Measurements from ENCODE around the gene ADAM15.

Gene ADAM15

GRCh38 chr1:155043301-155043702 lies 7.8 kb upstream of the ADAM15 start:
- no peaks in the 10 kb centered on the region for H3K9me3 ChIP-seq (ENCODE audit: insufficient read depth, low read depth, low read length)
- H3K9ac ChIP-seq (ENCODE audit: low read depth, low read length, poor library complexity, severe bottlenecking) = no peak overlapping the region
- no peaks in the 10 kb centered on the region for H4K20me1 ChIP-seq (ENCODE audit: insufficient read depth, low read length, poor library complexity, severe bottlenecking)
- no peaks in the 10 kb centered on the region for H3F3A ChIP-seq (ENCODE audit: low read depth)
- peaks cover 15% of the 10 kb centered on the region for H3K4me1 ChIP-seq (ENCODE audit: insufficient read depth, low read length, poor library complexity, severe bottlenecking)
- H3K9me2 ChIP-seq (replicated peaks; ENCODE audit: low read depth, low read length) = no peaks in the 10 kb centered on the region
- no peak overlapping the region for H3K4me3 ChIP-seq (ENCODE audit: low read length, poor library complexity, severe bottlenecking)
- H3K79me2 ChIP-seq (ENCODE audit: insufficient read depth, low read length) = no peaks in the 10 kb centered on the region
- no peak overlapping the region for H2AFZ ChIP-seq (ENCODE audit: low read length)
- no peak overlapping the region for H3K4me2 ChIP-seq (ENCODE audit: low read depth, low read length, poor library complexity, severe bottlenecking)
- no peak for TF ChIP-seq EZH2phosphoT487 (IDR thresholded peaks at IDR 0.05; ENCODE audit: borderline replicate concordance)
- TF ChIP-seq, protein P1, sequence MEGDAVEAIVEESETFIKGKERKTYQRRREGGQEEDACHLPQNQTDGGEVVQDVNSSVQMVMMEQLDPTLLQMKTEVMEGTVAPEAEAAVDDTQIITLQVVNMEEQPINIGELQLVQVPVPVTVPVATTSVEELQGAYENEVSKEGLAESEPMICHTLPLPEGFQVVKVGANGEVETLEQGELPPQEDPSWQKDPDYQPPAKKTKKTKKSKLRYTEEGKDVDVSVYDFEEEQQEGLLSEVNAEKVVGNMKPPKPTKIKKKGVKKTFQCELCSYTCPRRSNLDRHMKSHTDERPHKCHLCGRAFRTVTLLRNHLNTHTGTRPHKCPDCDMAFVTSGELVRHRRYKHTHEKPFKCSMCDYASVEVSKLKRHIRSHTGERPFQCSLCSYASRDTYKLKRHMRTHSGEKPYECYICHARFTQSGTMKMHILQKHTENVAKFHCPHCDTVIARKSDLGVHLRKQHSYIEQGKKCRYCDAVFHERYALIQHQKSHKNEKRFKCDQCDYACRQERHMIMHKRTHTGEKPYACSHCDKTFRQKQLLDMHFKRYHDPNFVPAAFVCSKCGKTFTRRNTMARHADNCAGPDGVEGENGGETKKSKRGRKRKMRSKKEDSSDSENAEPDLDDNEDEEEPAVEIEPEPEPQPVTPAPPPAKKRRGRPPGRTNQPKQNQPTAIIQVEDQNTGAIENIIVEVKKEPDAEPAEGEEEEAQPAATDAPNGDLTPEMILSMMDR (conservative IDR thresholded peaks at IDR 0.05; ENCODE audit: low read length) = no peak
- no peaks in the 10 kb centered on the region for H3K27me3 ChIP-seq (ENCODE audit: insufficient read depth, low read length, poor library complexity, severe bottlenecking)
- no peaks in the 10 kb centered on the region for H3K36me3 ChIP-seq (ENCODE audit: insufficient read depth, low read length)

DNA sequence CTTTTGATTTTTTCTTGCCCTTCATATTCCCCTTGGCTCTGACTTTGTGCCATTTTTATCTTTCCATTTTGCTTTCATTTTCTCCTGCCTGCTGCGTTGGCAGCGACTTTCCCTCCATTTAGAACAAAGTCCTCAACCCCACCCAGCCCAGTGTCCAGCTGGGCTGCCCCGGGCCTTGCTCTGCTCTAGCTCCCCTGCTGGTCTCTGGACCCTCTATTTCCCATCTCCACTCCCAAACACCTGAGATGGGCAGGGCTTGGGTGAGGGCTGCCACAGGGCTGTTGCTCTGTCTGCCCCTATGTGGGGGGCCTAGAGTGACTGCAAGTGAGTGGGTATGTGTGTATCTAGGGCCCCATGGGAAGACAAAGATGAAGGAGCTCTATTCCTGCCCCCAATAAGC lies 7.3 kb upstream of the ADAM15 start:
- H3K9me3 ChIP-seq (ENCODE audit: insufficient read depth, low read depth, low read length) = no peaks in the 10 kb centered on the region
- H3K79me2 ChIP-seq (ENCODE audit: insufficient read depth, low read length) = no peaks in the 10 kb centered on the region
- no peak overlapping the region for H3K9ac ChIP-seq (ENCODE audit: low read depth, low read length, poor library complexity, severe bottlenecking)
- peaks cover 13% of the 10 kb centered on the region for H3K4me1 ChIP-seq (ENCODE audit: insufficient read depth, low read length, poor library complexity, severe bottlenecking)
- H3K4me2 ChIP-seq (ENCODE audit: low read depth, low read length, poor library complexity, severe bottlenecking) = no peak overlapping the region
- H3K36me3 ChIP-seq (ENCODE audit: insufficient read depth, low read length) = no peaks in the 10 kb centered on the region
- H3K27me3 ChIP-seq (ENCODE audit: insufficient read depth, low read length, poor library complexity, severe bottlenecking) = no peaks in the 10 kb centered on the region
- H3K4me3 ChIP-seq (ENCODE audit: low read length, poor library complexity, severe bottlenecking) = no peak overlapping the region
- no peaks in the 10 kb centered on the region for H4K20me1 ChIP-seq (ENCODE audit: insufficient read depth, low read length, poor library complexity, severe bottlenecking)
- no peaks in the 10 kb centered on the region for H3F3A ChIP-seq (ENCODE audit: low read depth)
- TF ChIP-seq, protein P1 (conservative IDR thresholded peaks at IDR 0.05; ENCODE audit: low read length) = no peak
- no peak for TF ChIP-seq EZH2phosphoT487 (IDR thresholded peaks at IDR 0.05; ENCODE audit: borderline replicate concordance)
- H3K9me2 ChIP-seq (replicated peaks; ENCODE audit: low read depth, low read length) = no peaks in the 10 kb centered on the region
- H2AFZ ChIP-seq (ENCODE audit: low read length) = no peak overlapping the region

GRCh38 chr1:155044365-155044764 lies 6.8 kb upstream of the ADAM15 start:
- Histone ChIP-seq H3K9me2 (replicated peaks; ENCODE audit: low read depth, low read length) (no peaks in the 10 kb centered on the region), H3K36me3 (ENCODE audit: insufficient read depth, low read length) (no peaks in the 10 kb centered on the region), H3F3A (ENCODE audit: low read depth) (no peaks in the 10 kb centered on the region), H3K9me3 (ENCODE audit: insufficient read depth, low read depth, low read length) (no peaks in the 10 kb centered on the region), H3K79me2 (ENCODE audit: insufficient read depth, low read length) (no peaks in the 10 kb centered on the region), H3K27me3 (ENCODE audit: insufficient read depth, low read length, poor library complexity, severe bottlenecking) (no peaks in the 10 kb centered on the region), H3K4me3 (ENCODE audit: low read length, poor library complexity, severe bottlenecking) (no peak overlapping the region), H2AFZ (ENCODE audit: low read length) (peak overlapping the region; percentile 55; the same call in 1 of the 2 replicates), H4K20me1 (ENCODE audit: insufficient read depth, low read length, poor library complexity, severe bottlenecking) (no peaks in the 10 kb centered on the region), H3K4me1 (ENCODE audit: insufficient read depth, low read length, poor library complexity, severe bottlenecking) (peaks cover 8% of the 10 kb centered on the region), H3K4me2 (ENCODE audit: low read depth, low read length, poor library complexity, severe bottlenecking) (no peak overlapping the region), H3K9ac (ENCODE audit: low read depth, low read length, poor library complexity, severe bottlenecking) (no peak overlapping the region)
- TF ChIP-seq, protein P1 (conservative IDR thresholded peaks at IDR 0.05; ENCODE audit: low read length) = no peak
- TF ChIP-seq EZH2phosphoT487 (IDR thresholded peaks at IDR 0.05; ENCODE audit: borderline replicate concordance) = no peak

Measured in Loucy (cell line).